HG03196 (cell line): Measurements from ENCODE around the gene ARID3B.
"Not testable (repeated sequence)": the region's sequence is repeated elsewhere in the genome, so short reads cannot be mapped to it uniquely, and the experiment has no call there.

Experiments used
- ATAC-seq: cut with Tn5 transposase; IDR thresholded peaks from one replicate; pipeline ENCODE4 v1.9.1; 2021; ENCODE audit not compliant: unreplicated experiment

The ARID3B gene

DNA sequence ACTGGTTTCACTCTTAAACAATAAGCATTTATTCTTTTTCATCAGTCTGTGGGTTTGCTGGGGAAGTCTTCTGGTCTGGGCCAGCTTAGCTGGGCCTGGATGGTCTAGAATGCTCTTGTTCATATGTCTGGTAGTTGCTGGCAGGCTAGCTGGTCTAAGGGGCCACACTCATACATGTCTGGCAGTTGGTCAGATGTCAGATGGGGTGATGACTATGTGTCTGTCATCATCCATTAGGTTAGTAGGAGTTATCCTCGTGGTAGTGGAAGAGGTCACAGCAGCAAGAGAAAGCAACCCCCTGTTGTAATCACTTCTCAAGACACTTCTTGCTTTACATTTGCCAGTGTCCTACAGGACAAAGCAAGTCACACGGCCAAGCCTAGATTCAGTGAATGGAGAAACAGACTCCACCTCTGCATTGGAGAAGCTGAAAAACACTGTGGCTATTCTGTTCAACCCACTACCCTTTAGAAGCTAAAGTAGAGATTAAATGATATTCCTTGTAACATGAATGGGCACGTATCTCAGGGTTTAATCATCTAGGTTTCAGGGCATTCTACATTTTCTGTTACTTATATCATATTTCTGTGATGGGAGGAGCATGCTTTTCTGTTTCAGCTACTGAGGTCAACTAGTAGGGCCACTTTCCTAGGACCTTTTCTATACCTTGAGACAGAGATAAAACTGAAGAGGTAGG lies 5.5 kb upstream of the ARID3B start:
- ATAC-seq = no peak

- ATAC-seq = no peak
Measured at GRCh38 chr15:74537736-74538135, 3.3 kb upstream of the ARID3B start.

- not testable (repeated sequence) for ATAC-seq
Measured at GRCh38 chr15:74539521-74539920, 1.5 kb upstream of the ARID3B start.

DNA sequence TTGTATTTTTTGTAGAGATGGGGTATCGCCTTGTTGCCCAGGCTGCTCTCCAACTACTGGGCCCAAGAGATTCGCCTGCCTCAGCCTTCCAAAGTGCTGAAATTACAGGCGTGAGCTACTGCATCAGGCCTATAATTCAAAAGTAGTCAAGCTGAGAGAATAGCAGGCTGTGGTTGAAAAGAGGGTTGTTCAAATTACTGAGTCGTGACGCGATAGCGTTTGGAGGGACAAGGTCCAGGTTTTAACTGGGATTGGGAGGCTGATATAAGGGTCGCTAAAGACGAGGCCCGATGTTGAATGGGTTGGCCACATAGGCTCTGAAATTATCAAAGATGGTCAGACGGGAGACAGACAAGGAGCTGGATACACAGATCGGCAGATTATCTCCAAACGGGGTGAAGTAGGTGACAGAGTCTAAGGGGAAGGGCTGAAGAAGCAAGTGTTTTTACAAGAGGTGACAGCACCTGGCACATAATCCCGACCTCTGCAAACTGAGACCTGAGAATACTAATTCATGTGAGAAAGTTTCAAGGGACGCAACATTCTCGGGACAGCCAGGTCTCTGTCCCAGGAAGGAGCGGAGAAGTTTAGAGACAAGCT lies 759 bp upstream of the ARID3B start:
- peak; percentile 1 for ATAC-seq

DNA sequence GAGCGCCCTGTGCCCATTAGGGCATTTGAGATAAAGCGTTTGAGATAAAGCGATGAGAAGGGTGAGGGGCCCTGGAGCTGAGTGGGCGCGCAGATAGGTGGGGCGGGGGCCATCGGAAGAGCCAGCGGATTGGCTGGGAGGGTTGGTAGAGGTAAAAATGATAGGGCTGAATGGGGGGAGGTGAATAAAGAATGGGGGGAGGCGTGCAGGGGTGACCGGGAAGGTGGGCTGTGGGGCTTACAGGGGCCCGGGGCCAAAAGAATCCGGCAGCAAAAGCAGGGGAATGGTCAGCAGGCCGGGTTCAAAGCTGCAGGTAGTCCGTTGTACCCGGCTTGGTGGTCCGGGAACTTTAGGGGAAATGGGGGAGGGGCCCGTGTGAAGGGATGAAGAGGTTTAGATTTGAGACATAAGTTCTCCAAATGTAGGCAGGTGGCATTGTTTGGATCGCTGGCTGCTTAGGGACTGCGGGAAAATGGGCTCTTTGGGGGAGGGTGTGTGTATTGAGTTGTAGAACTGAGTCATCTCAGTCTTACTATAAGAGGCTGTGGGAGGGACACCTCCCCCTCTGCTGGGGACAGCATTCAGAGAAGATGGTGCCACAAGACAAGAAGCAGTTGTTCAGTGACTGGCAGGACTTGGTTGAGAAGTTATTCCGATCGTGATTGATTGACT lies 610 bp downstream of the ARID3B start:
- ATAC-seq = peak; percentile 45

- ATAC-seq = no peak
Measured at GRCh38 chr15:74542166-74543042, 1.4 kb downstream of the ARID3B start.

DNA sequence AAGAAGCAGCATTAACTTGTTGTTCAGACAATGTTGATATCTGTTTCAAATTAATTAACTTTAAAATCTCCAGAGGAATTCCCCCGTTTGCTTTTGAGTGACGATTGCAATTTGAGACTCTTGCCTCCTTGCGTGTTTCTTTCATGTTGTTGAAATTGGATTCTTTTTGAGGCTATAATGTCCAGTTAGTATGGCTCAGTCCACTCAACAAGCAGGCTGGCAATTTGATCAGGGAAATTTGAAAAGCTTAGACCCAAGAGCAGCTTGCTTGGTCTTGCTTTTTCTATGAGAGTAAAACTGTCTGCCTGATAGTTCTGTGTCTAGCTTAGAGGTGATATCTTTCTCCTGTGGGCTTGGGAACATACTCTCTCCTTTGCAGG lies 2.0 kb downstream of the ARID3B start:
- no peak for ATAC-seq

DNA sequence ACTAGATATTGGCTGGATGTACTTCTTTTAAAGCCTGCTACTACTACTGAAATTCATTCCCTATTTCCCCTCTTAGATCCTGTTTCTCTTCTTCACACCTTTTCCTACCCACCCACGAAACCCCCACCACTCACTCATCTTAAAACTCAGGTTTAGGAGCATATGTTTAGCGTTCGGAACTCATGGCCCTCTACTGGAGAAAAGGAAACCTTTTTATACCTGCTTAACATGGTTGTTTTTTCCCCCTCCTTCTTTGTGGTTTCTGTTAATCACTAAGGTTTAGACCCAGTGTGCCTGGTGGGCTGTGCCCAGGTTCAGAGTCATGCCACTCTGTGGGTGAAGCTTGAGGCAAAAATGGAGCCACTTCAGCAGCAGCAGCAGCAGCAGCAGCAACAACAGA lies 2.6 kb downstream of the ARID3B start:
- no peak for ATAC-seq

DNA sequence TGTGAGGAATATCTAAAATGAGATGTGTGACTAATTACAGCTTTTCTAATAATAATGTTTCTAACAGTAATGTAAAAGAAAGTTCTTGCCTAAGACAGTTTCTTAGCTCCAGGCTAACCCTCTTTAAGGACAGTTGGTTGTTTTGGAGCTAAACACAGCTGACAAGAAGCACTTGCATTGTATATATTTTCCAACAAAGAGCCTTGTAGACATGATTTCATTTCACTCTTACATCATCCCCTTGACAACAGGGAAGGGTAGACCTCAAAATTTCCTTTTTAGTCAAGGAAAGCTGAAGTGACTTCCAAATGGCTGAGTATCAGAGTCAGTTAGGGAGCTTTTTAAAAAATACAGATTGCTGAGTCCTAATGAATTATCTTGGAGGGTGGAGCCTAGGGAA lies 4.1 kb downstream of the ARID3B start:
- ATAC-seq = no peak

GRCh38 chr15:74545776-74546656 lies 5.0 kb downstream of the ARID3B start:
- ATAC-seq = peak; percentile 49

DNA sequence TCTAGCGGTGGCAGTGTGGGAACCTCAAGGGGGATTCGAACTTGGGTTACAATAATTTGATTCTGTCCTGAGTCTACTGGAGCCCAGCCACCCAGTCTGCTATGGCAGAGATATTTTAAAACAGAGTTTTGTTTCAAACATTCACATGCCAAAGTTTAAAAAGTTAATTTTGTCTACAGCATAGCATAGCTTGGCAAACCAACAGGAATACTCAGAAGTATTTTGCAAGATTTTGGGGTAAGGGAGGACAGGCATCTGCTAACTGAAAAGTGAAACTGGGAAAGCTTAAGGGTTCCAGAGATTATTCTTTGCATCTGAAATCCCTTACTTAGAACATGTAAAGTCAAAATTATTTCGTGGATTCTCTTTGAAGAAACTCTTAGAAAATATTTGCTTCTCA lies 6.6 kb downstream of the ARID3B start:
- ATAC-seq = no peak

- no peak for ATAC-seq
Measured at GRCh38 chr15:74548241-74548640, 7.2 kb downstream of the ARID3B start.

GRCh38 chr15:74549816-74550215 lies 8.8 kb downstream of the ARID3B start:
- ATAC-seq = no peak

DNA sequence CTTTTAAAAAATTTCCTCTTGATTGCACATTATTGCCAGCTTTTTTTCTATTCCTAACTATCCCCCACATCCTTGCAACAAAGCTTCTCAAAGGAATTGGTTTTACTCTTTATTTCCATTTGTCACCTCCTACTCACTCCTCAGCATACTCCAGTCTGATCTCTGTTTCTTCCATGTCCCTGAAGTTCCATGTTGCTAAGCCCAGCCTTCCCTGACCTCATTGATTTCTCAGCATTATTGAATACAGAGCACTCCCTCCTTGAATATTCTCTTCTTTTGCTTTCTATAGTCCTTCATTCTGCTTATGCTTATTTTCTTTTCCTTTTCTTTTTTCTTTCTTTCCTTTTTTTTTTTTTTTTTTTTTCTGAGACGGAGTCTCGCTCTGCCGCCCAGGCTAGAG lies 10.7 kb downstream of the ARID3B start:
- no peak for ATAC-seq

- no peak for ATAC-seq
Measured at GRCh38 chr15:74552773-74553441, 11.9 kb downstream of the ARID3B start.

GRCh38 chr15:74555192-74555591 lies 14.2 kb downstream of the ARID3B start:
- ATAC-seq = no peak

GRCh38 chr15:74558706-74559105 lies 17.7 kb downstream of the ARID3B start:
- ATAC-seq = no peak

- ATAC-seq = no peak
Measured at GRCh38 chr15:74563442-74563841, 22.4 kb downstream of the ARID3B start.

- no peak for ATAC-seq
Measured at GRCh38 chr15:74564182-74564581, 23.2 kb downstream of the ARID3B start.
